ENCODE results near the gene CNGA4.

GRCh38 chr11:6237266-6237665, 1.6 kb upstream of the CNGA4 start:
- no peak for TF ChIP-seq CTCF (conservative IDR thresholded peaks at IDR 0.05)
- no peak for TF ChIP-seq ZFX (IDR thresholded peaks at IDR 0.05)
